Aorta (tissue), 5 donors: ENCODE measurements around the gene GPSM3. TPM values are rescaled to one million over a fixed set of nuclear protein-coding genes. Genes with fewer than 3 reads are reported as not detected.

ENCODE experiments used
- ATAC-seq: fragments of 200-7000 bp; cut with Tn5 transposase; one replicate; pipeline ENCODE4 v1.9.1; 2022; ENCODE audit warnings: moderate library complexity; ENCODE audit not compliant: low FRiP score
- DNase-seq, 2 donors: peaks; one replicate each; pipeline ENCODE4 v3.0.0-alpha.2; 2020
- H3K27ac ChIP-seq, 2 donors: one replicate each; pipeline ENCODE4 v1.5.1; 2013; ENCODE audit warnings: low read length in 2 of 2, mild to moderate bottlenecking in 2 of 2, moderate library complexity in 2 of 2, control low read depth in 1 of 2, inconsistent platforms in 1 of 2, low read depth in 1 of 2
- H3K27me3 ChIP-seq, 2 donors: one replicate each; pipeline ENCODE4 v1.6.1; 2013; ENCODE audit warnings: control low read depth in 1 of 2, low read length in 1 of 2, mild to moderate bottlenecking in 1 of 2, moderate library complexity in 1 of 2; ENCODE audit not compliant: insufficient read depth in 2 of 2, control insufficient read depth in 1 of 2
- H3K36me3 ChIP-seq, 2 donors: one replicate each; pipeline ENCODE4 v1.6.1; 2013; ENCODE audit warnings: control low read depth in 1 of 2, low read length in 1 of 2, mild to moderate bottlenecking in 1 of 2; ENCODE audit not compliant: insufficient read depth in 2 of 2, control insufficient read depth in 1 of 2
- H3K4me1 ChIP-seq, 2 donors: one replicate each; pipeline ENCODE4 v1.6.1; 2013; ENCODE audit warnings: low read length in 2 of 2, control low read depth in 1 of 2, mild to moderate bottlenecking in 1 of 2, moderate library complexity in 1 of 2; ENCODE audit not compliant: insufficient read depth in 2 of 2, control insufficient read depth in 1 of 2
- H3K4me3 ChIP-seq, 2 donors: one replicate each; pipeline ENCODE4 v1.5.1; 2013; ENCODE audit warnings: low read length in 2 of 2, control low read depth in 1 of 2, mild to moderate bottlenecking in 1 of 2
- H3K9me3 ChIP-seq: one replicate; pipeline ENCODE4 v1.6.1; 2013; ENCODE audit warnings: mild to moderate bottlenecking, low read length; ENCODE audit not compliant: control insufficient read depth
- WGBS, 2 donors: extraction: QIAGEN DNeasy Blood & Tissue Kit; methylation state at CpG; one replicate each; pipeline ENCODE4 v1.1.7; 2013; 5-methylcytosine and 5-hydroxymethylcytosine counted together
- intact Hi-C, 2 donors: fragments of 100-400 bp; cut with DNase I; formaldehyde crosslinking; loops; one replicate each; pipeline versions ENCODE4 v1.14.2 to v1.15.0; 2022
- polyA plus RNA-seq, 2 donors: library from polyadenylated mRNA; stranded (reverse); fragments of 200-250 nt; gene quantifications; one replicate each; pipeline ENCODE4 v1.2.3, GENCODE V29; 2013
- total RNA-seq, 2 donors: library from RNA; stranded (reverse); fragmentation: NEBNext Ultra II Directional; extraction: Animal tissue kit (Norgen Biotek cat#: 25700); gene quantifications; one replicate each; pipeline ENCODE4 v1.2.1, GENCODE V29; 2021
- donor health status: healthy with polysubstance abuse.
- donor health status: Bipolar disorder and iron deficiency.
- donor health status: DM: no; HTN: no; CAD: no.
- donor health status: DM: no; HTN: no; CAD: no.
- donor health status: DM: yes; HTN: yes; CAD: no.

GPSM3 gene
- total and polyA plus RNA-seq, 4 donors = 5.4 to 31.1 (median 23.2) TPM

- no peak for ATAC-seq
These were observed 25.9 kb downstream of the GPSM3 start for GRCh38 chr6:32166411-32167061.

GRCh38 chr6:32164295-32164694, 28.1 kb downstream of the GPSM3 start, which contains the start of gene EGFL8:
TSS of gene EGFL8 (plus strand) at chr6:32164595. CDS start at chr6:32166166, 1,571 bp downstream.
- ATAC-seq (no peak), DNase-seq (peak; percentile 22 to 36)
- no peak within 1 kb of the TSS for H3K27ac ChIP-seq
- intact Hi-C loops = no loop called here
- H3K36me3 ChIP-seq = peaks cover 0 to 4% of the 10 kb centered on the region in 2 donors
- H3K4me3 ChIP-seq = no peak within 1 kb of the TSS
- H3K9me3 ChIP-seq = no peaks in the 10 kb centered on the region
- H3K4me1 ChIP-seq = no peaks in the 10 kb centered on the region
- H3K27me3 ChIP-seq = no peaks in the 10 kb centered on the region

More at GRCh38 chr6:32166411-32167061, 25.9 kb downstream of the GPSM3 start:
- Histone ChIP-seq H3K4me1 (no peaks in the 10 kb centered on the region), H3K27me3 (no peaks in the 10 kb centered on the region), H3K36me3 (peaks cover 0 to 7% of the 10 kb centered on the region in 2 donors), H3K27ac (no peak overlapping the region), H3K4me3 (no peak overlapping the region), H3K9me3 (no peaks in the 10 kb centered on the region)
- DNase-seq = peak; percentile 45 to 74
- 74 to 75% methylated on average over 30 of the region's 30 CpGs for WGBS, 2 donors
- intact Hi-C loops = no loop called here

- Histone ChIP-seq H3K27ac (no peak overlapping the region), H3K4me3 (no peak overlapping the region), H3K9me3 (no peaks in the 10 kb centered on the region), H3K4me1 (no peaks in the 10 kb centered on the region), H3K27me3 (no peaks in the 10 kb centered on the region), H3K36me3 (peaks cover 0 to 4% of the 10 kb centered on the region in 2 donors)
- ATAC-seq (no peak), DNase-seq (peak; percentile 17 to 35)
- 81 to 84% methylated on average over 7 of the region's 7 CpGs for WGBS, 2 donors
- intact Hi-C loops = no loop called here
These were observed 28.7 kb downstream of the GPSM3 start for GRCh38 chr6:32163559-32164258.

- DNase-seq (no peak), ATAC-seq (no peak)
- Histone ChIP-seq H3K9me3 (no peaks in the 10 kb centered on the region), H3K4me3 (no peak overlapping the region), H3K4me1 (peaks cover 0 to 3% of the 10 kb centered on the region in 2 donors), H3K27me3 (no peaks in the 10 kb centered on the region), H3K36me3 (peaks cover 0 to 7% of the 10 kb centered on the region in 2 donors), H3K27ac (no peak overlapping the region)
- intact Hi-C loops = no loop called here
These were observed 34.4 kb downstream of the GPSM3 start for GRCh38 chr6:32158052-32158451.

- WGBS, 2 donors = 84 to 89% methylated on average over 9 of the region's 9 CpGs
- peaks cover 0 to 3% of the 10 kb centered on the region in 2 donors for H3K4me1 ChIP-seq
- H3K36me3 ChIP-seq = peaks cover 0 to 5% of the 10 kb centered on the region in 2 donors
- DNase-seq (peak in 1 of 2 donors; percentile 3), ATAC-seq (no peak)
- H3K27me3 ChIP-seq = no peaks in the 10 kb centered on the region
- no peak overlapping the region for H3K4me3 ChIP-seq
- intact Hi-C loops = no loop called here
- H3K27ac ChIP-seq = no peak overlapping the region
- H3K9me3 ChIP-seq = no peaks in the 10 kb centered on the region
These were observed 35.6 kb downstream of the GPSM3 start for GRCh38 chr6:32156891-32157290.

GRCh38 chr6:32154514-32155161, 37.8 kb downstream of the GPSM3 start:
- intact Hi-C loops = loop anchor here (1.0 to 2.0 kb wide), 4 partner anchors 22 to 36 kb away; partner anchors contain the start of genes AGPAT1 (in 1 of the 2) and FKBPL (in 1 of the 2)
- Histone ChIP-seq H3K27ac (peak overlapping the region; percentile 17 to 78), H3K9me3 (no peaks in the 10 kb centered on the region), H3K27me3 (no peaks in the 10 kb centered on the region), H3K4me1 (peaks cover 0 to 3% of the 10 kb centered on the region in 2 donors), H3K36me3 (peaks cover 0 to 5% of the 10 kb centered on the region in 2 donors), H3K4me3 (peak overlapping the region; percentile 24 to 64)
- peak; percentile 75 for ATAC-seq
- WGBS, 2 donors = 4 to 7% methylated on average over 33 to 34 of the region's 34 CpGs
- DNase-seq = peak; percentile 80 to 85

GRCh38 chr6:32153564-32154513, 38.6 kb downstream of the GPSM3 start, which contains the start of gene PPT2:
TSS of gene PPT2 (plus strand) at chr6:32154141. CDS start at chr6:32154595, 454 bp downstream.
- Histone ChIP-seq H3K27me3 (no peaks in the 10 kb centered on the region), H3K9me3 (no peaks in the 10 kb centered on the region), H3K4me1 (peaks cover 0 to 3% of the 10 kb centered on the region in 2 donors), H3K4me3 (peak within 1 kb of the TSS; percentile 64 to 73), H3K36me3 (peaks cover 0 to 5% of the 10 kb centered on the region in 2 donors), H3K27ac (peak within 1 kb of the TSS; percentile 49 to 87)
- intact Hi-C loops = loop anchor here (1.0 to 2.0 kb wide), 4 partner anchors 23 to 35 kb away; partner anchors contain the start of genes AGPAT1 (in 1 of the 2) and FKBPL (in 1 of the 2)
- WGBS, 2 donors = 0% methylated on average over 52 of the region's 52 CpGs
- DNase-seq (peak; percentile 95 to 96), ATAC-seq (peak; percentile 93)
